Measurements from ENCODE around the gene BRD1. TPM values are rescaled to one million over a fixed set of nuclear protein-coding genes. Genes with fewer than 3 reads are reported as not detected.

The BRD1 gene
- total and polyA plus RNA-seq, 8 donors: 10.0 to 92.4 (median 30.4) TPM

GRCh38 chr22:49862496-49862776, 34.8 kb upstream of the BRD1 start:
- no peak overlapping the region for H3K27ac ChIP-seq
- peak in 1 of 2 donors; percentile 48 for DNase-seq
- H3K9me3 ChIP-seq: peaks cover 4 to 24% (median 18%) of the 10 kb centered on the region in 4 donors
- intact Hi-C loops (cut with DNase I; ENCODE audit: low total_unique reads): no loop called here
- peaks cover 0 to 13% (median 5%) of the 10 kb centered on the region in 4 donors for H3K4me1 ChIP-seq
- H3K4me3 ChIP-seq: no peak overlapping the region
- 64 to 86% (median 78%) methylated on average over 2 to 5 of the region's 5 CpGs for WGBS, 5 donors
- peaks cover 0 to 9% (median under 1%) of the 10 kb centered on the region in 4 donors for H3K36me3 ChIP-seq
- TF ChIP-seq POLR2A (IDR thresholded peaks at IDR 0.05) (no peak), CTCF (IDR thresholded peaks at IDR 0.05) (no peak), EP300 (IDR thresholded peaks at IDR 0.05) (no peak), POLR2AphosphoS5 (IDR thresholded peaks at IDR 0.05) (no peak)
- H3K27me3 ChIP-seq: no peaks in the 10 kb centered on the region

GRCh38 chr22:49861642-49862495, 34.2 kb upstream of the BRD1 start:
- peaks cover 0 to 19% (median 9%) of the 10 kb centered on the region in 4 donors for H3K4me1 ChIP-seq
- intact Hi-C loops (cut with DNase I; ENCODE audit: low total_unique reads): no loop called here
- H3K27ac ChIP-seq: no peak overlapping the region
- H3K4me3 ChIP-seq: no peak overlapping the region
- H3K27me3 ChIP-seq: no peaks in the 10 kb centered on the region
- no peak for DNase-seq
- H3K36me3 ChIP-seq: peaks cover 0 to 6% (median 2%) of the 10 kb centered on the region in 4 donors
- 89 to 91% (median 90%) methylated on average over 29 of the region's 29 CpGs for WGBS, 5 donors
- no peak for TF ChIP-seq POLR2AphosphoS5 (IDR thresholded peaks at IDR 0.05)
- TF ChIP-seq POLR2A (IDR thresholded peaks at IDR 0.05): no peak
- no peak for TF ChIP-seq CTCF (IDR thresholded peaks at IDR 0.05)
- TF ChIP-seq EP300 (IDR thresholded peaks at IDR 0.05): no peak
- peaks cover 0 to 19% (median 14%) of the 10 kb centered on the region in 4 donors for H3K9me3 ChIP-seq

GRCh38 chr22:49858827-49859226, 31.2 kb upstream of the BRD1 start:
- Histone ChIP-seq H3K27ac (no peak overlapping the region), H3K9me3 (no peaks in the 10 kb centered on the region), H3K4me1 (peaks cover 15 to 43% (median 34%) of the 10 kb centered on the region in 4 donors), H3K4me3 (no peak overlapping the region), H3K36me3 (peaks cover 0 to 7% (median 0%) of the 10 kb centered on the region in 4 donors), H3K27me3 (no peaks in the 10 kb centered on the region)
- DNase-seq: no peak
- 82 to 89% (median 85%) methylated on average over 11 to 14 of the region's 14 CpGs for WGBS, 5 donors
- TF ChIP-seq POLR2AphosphoS5 (IDR thresholded peaks at IDR 0.05) (no peak), EP300 (IDR thresholded peaks at IDR 0.05) (no peak), POLR2A (IDR thresholded peaks at IDR 0.05) (no peak), CTCF (IDR thresholded peaks at IDR 0.05) (no peak)
- intact Hi-C loops (cut with DNase I; ENCODE audit: low total_unique reads): no loop called here

- no peak overlapping the region for H3K4me3 ChIP-seq
- no peaks in the 10 kb centered on the region for H3K9me3 ChIP-seq
- TF ChIP-seq POLR2A (IDR thresholded peaks at IDR 0.05) (no peak), POLR2AphosphoS5 (IDR thresholded peaks at IDR 0.05) (no peak), EP300 (IDR thresholded peaks at IDR 0.05) (no peak), CTCF (IDR thresholded peaks at IDR 0.05) (no peak)
- H3K36me3 ChIP-seq: peaks cover 0 to 7% (median 0%) of the 10 kb centered on the region in 4 donors
- H3K4me1 ChIP-seq: peaks cover 15 to 50% (median 40%) of the 10 kb centered on the region in 4 donors
- WGBS, 5 donors: 86 to 91% (median 88%) methylated on average over 20 to 31 of the region's 31 CpGs
- no peak for DNase-seq
- no peak overlapping the region for H3K27ac ChIP-seq
- H3K27me3 ChIP-seq: no peaks in the 10 kb centered on the region
- intact Hi-C loops (cut with DNase I; ENCODE audit: low total_unique reads): no loop called here
Observed at GRCh38 chr22:49856766-49857618, 29.3 kb upstream of the BRD1 start.
